Tracheal epithelial cell (primary cell): ENCODE results near the gene CACNA2D2. TPM values are rescaled to one million over a fixed set of nuclear protein-coding genes. Genes with fewer than 3 reads are reported as not detected.

Experiments
- total RNA-seq: library from RNA; depleted of rRNA; stranded (reverse); fragments of >200 nt; gene quantifications from 2 replicates; pipeline ENCODE4 v1.2.1, GENCODE V29; 2014

The CACNA2D2 gene
- total RNA-seq = not detected in 2 replicates

DNA sequence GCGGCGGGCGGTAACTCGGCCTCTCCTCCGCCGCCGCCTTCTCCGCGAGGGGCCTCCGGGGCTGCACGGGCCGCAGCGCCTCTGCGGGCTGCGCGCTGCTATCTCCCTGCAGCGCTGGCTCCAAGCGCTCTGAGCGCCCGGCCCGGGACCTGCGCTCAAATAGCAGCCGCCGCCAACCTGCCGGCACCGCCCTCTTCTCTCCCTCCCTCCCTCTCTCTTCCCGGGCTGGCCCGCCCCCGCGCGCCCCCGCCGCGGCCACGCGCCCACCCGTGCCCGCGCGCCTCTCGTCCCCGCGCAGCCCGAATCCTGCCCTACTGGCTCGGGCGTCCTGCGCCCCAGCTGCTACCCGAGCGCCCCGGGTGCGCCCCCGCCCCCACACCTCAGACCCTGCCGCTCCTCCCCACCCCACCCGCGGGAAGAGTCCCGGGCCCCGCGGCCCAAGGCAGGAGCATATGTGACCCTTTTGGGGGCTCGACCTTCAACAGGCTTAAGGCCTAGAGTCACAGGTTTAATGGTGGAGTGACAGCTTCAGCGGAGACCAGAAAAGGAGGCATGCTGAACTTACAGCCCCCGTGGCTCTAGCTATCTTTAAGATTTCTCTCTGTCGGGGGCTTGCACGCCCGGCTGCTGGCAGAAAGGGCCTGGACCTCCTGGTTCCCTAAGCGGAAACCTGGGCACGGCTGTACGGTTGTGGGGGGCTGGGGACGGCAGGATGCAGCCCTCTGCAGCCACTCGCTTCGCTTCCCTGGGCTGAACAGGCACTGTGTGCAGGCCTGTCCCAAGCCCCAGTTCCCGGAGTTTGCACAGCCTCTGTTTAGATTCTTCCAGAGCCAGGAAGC is at the start of gene CACNA2D2:
CACNA2D2 (minus strand) TSS at position 131 of the 839 bp plus-strand sequence. CDS start 211 bp downstream, outside the sequence.

DNA sequence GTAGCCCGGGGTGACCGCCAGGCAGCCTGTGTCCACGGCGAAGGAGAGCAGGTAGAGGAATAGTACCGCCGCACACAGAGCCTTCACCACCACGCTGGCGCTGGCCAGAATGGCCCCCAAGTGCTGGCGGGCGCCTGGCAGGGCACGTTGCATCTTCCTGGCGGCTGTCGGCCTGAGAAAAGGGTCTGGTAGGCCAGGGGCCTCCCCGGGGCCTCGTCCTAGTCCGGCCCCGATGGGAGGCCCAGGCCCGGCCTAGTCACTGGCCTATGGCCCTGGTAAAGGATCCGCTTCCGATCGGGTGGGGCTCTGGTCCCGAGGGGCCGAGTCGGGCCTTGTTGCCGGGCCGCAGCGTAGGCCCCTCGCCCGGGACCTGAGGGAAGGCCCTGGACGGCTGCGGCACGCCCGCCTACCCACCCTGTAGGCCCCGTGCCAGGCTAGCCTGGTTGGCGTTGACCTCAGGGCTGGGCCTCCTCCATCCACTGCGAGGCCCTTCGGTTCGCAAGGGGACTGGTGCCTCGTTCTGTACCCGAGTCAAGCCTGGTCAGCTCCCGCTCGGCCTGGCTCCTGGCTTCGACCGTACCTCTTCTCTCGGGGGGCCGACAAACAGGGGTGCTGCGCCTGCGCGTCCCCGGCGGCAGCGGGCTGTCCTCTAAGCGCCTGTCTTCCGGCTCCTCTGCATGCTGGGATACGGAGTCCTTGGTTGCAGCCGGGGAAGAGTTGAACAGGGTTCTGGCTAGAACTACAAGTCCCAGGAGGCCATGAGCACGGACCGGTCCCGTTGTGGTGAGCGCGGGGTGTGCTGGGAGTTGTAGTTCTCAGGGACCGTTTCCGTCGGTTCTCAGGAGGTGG is 144.3 kb downstream of the CACNA2D2 start, which contains the start of gene TMEM115:
TMEM115 (minus strand) TSS at position 611 of the 849 bp plus-strand sequence; CDS start at position 153, 458 bp downstream.

DNA sequence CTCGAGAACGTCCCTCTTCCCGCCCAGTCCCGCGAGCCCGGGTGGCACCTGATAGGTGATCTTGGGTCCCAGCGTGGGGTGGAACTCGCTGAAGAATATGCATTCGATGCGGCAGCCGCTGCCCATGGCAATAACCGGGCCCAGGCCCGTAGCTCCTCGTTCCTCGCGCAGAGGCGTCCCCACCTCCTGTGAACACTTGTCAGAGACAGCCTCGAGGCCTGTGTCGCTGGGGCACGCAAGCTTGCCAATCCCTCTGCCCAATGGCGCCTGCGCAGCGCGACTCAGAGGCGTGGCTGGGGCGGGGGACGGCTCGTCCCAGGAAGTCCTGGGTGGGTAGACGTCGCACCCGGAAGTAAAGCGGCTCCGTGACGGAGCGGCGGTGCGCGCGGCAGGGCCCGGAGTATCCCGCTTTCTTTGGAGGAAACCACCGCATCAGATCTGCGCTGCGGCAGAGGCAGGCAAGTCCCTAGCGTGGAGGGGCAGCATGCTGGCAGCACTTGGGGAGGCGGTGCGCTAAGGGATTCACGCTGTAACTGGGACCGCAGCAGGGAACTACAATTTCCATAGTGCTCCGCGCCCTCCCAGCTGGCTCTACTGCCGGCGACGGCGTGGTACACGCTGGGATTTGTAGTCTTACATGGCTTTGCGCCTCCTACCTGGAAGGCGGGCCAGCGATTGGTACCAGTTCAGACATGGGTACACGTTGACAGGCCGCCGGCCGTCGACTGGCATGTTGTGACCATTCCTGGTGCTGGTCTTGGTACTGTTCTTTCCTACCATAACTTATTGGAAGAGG is 152.7 kb downstream of the CACNA2D2 start, which contains the start of the genes CYB561D2 and NPRL2:
CYB561D2 (plus strand) TSS at position 336 of the 796 bp plus-strand sequence. CDS start 572 bp downstream, outside the sequence.
NPRL2 (minus strand) TSS at position 249 of the 796 bp plus-strand sequence; CDS start at position 126, 123 bp downstream.

GRCh38 chr3:50345586-50346234 is 157.7 kb downstream of the CACNA2D2 start, which contains the start of gene ZMYND10:
Gene ZMYND10 (minus strand): TSS chr3:50345732. CDS start chr3:50345579, 153 bp downstream.

DNA sequence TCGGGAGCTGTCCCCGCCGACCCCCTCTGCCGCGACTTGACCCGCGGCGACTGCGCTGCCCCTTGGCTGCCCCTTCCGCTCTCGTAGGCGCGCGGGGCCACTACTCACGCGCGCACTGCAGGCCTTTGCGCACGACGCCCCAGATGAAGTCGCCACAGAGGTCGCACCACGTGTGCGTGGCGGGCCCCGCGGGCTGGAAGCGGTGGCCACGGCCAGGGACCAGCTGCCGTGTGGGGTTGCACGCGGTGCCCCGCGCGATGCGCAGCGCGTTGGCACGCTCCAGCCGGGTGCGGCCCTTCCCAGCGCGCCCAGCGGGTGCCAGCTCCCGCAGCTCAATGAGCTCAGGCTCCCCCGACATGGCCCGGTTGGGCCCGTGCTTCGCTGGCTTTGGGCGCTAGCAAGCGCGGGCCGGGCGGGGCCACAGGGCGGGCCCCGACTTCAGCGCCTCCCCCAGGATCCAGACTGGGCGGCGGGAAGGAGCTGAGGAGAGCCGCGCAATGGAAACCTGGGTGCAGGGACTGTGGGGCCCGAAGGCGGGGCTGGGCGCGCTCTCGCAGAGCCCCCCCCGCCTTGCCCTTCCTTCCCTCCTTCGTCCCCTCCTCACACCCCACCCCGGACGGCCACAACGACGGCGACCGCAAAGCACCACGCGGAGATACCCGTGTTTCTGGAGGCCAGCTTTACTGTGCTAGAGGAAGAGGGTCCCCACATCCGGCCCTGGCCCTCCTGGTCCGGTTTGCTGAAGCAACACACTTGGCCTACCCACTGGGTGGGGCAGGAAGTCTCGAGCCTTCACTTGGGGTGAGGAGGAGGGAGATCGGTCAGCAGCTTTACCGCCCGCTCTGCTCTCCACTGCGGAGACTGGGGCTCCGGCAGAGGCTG is 162.7 kb downstream of the CACNA2D2 start, which contains the start of gene RASSF1:
RASSF1 (minus strand) TSS at position 389 of the 882 bp plus-strand sequence; CDS start at position 358, 31 bp downstream.

DNA sequence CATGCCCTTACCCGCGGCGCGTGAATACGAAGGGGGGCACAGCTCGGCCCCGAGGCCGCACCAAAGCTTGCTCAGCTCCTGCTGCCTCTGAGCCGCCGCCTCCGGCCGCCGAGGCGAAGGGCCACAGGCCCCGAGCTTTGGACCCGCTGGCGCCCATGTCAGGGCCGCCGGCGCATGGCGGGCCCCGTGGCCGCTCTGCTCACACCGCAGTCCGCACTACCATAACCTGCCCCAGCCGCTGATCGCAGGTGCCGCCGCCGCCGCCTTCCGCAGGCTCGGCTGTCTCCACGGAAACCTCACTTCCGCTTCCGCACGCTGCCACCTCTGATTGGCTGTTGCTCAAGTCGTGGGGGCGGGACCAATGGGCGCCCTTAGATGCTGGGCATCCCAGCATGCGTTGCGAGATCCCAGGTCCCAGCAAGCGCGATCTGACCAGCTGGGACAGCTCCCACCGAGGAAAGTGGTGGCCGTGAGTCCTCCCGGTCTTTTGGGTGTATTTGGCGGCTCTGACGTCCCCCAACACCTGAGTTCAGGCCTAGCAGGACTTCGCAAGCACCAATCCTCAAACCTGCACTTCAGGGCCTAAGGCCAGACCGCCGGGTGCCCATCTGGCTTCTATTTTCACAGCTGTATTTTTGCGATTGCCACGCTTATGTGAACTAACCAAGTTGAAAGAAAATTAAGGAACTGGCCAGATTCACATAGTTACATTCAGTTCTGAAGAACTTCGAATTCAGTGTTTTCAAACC is 175.3 kb downstream of the CACNA2D2 start, which contains the start of gene TUSC2:
TUSC2 (minus strand) TSS at position 281 of the 749 bp plus-strand sequence; CDS start at position 157, 124 bp downstream.

DNA sequence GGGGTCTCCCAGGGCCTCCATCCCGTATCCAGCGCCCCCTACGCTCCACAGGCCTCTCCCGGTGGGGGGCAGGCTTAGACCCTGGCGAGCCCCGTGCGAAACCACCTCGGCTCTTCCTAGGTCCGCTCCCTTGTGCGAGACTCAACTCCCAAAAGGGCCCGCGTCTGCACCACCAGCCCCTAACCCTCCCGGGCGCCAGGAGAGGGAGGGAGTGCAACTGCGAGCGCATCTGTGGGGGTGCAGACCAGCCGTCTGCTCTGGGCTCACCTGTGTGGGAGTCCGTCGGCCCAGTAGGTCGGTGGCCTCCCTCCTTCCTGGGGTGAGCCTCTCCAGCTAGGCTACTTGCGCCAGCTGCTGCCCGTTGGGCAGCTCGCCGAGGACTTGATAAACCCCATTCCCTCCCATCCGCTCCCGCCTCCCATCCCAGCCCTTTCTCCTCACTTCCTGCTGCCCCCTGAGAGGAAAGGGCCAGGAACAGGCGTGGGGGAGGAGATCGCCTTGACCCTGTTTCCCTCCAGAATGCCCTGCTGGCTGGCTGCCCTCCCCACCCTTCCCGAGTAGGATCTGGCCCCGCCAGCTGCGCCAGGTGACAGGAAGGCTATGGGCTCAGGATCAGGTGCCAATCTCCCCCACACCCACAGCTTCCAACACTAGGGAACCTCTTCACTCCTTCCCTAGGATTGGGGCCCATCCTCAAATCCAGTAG is 180.9 kb downstream of the CACNA2D2 start, which contains the start of gene HYAL2:
HYAL2 (minus strand) TSS at position 360 of the 706 bp plus-strand sequence. CDS start 2,256 bp downstream, outside the sequence.

Other genes with a start within 250 kb of the CACNA2D2 start
- 8.2 and 15.6 TPM in 2 replicates for gene SEMA3B, start 234.5 kb downstream of the CACNA2D2 start, total RNA-seq
- gene LSMEM2, start 224.5 kb downstream of the CACNA2D2 start, total RNA-seq = not detected in 2 replicates
- gene IFRD2, start 211.2 kb downstream of the CACNA2D2 start, total RNA-seq = 150 and 196 TPM in 2 replicates
- gene HYAL3, start 204.2 kb downstream of the CACNA2D2 start, total RNA-seq = 7.5 and 14.7 TPM in 2 replicates
- gene NAA80, start 204.2 kb downstream of the CACNA2D2 start, total RNA-seq = 3.1 and 3.4 TPM in 2 replicates
- gene HYAL1, start 200.1 kb downstream of the CACNA2D2 start, total RNA-seq = 4.8 and 6.6 TPM in 2 replicates
- gene HYAL2, start 180.9 kb downstream of the CACNA2D2 start, total RNA-seq = 74.0 and 95.7 TPM in 2 replicates
- gene TUSC2, start 175.4 kb downstream of the CACNA2D2 start, total RNA-seq = 14.9 and 16.9 TPM in 2 replicates
- gene RASSF1, start 162.8 kb downstream of the CACNA2D2 start, total RNA-seq = 17.4 and 23.2 TPM in 2 replicates
- 0.24 and 1.9 TPM in 2 replicates for gene ZMYND10, start 157.9 kb downstream of the CACNA2D2 start, total RNA-seq
- 15.6 and 18.3 TPM in 2 replicates for gene NPRL2, start 152.9 kb downstream of the CACNA2D2 start, total RNA-seq
- 17.1 and 28.4 TPM in 2 replicates for gene CYB561D2, start 152.8 kb downstream of the CACNA2D2 start, total RNA-seq
- 31.1 and 45.1 TPM in 2 replicates for gene TMEM115, start 144.1 kb downstream of the CACNA2D2 start, total RNA-seq
- gene C3orf18, start 64.1 kb upstream of the CACNA2D2 start, total RNA-seq = 4.3 and 4.7 TPM in 2 replicates
- gene HEMK1, start 65.9 kb upstream of the CACNA2D2 start, total RNA-seq = 8.7 and 10.6 TPM in 2 replicates
- 1.3 and 1.7 TPM in 2 replicates for gene CISH, start 108.1 kb upstream of the CACNA2D2 start, total RNA-seq
- gene MAPKAPK3, start 113.5 kb upstream of the CACNA2D2 start, total RNA-seq = 58.6 and 68.4 TPM in 2 replicates
- gene DOCK3, start 171.3 kb upstream of the CACNA2D2 start, total RNA-seq = under 0.01 and 0.24 TPM in 2 replicates